Brain microvascular endothelial cell (primary cell): ENCODE measurements around the gene DACH1.
A peak's percentile ranks its signal among the peaks of the same experiment; 100 is the strongest.

ENCODE experiments used
- DNase-seq: peaks from one replicate; pipeline ENCODE4 v3.0.0-alpha.2; 2020
- H3K27ac ChIP-seq: fragments of 250-450 bp; sonication (Bioruptor Pico); 2 replicates; pipeline ENCODE4 v1.5.1; 2020; ENCODE audit warnings: mild to moderate bottlenecking, moderate library complexity
- H3K27me3 ChIP-seq: fragments of 250-450 bp; sonication (Bioruptor Pico); replicated peaks from 2 replicates; pipeline ENCODE4 v1.5.1; 2020; ENCODE audit warnings: mild to moderate bottlenecking
- H3K36me3 ChIP-seq: fragments of 250-450 bp; sonication (Bioruptor Pico); replicated peaks from 2 replicates; pipeline ENCODE4 v1.5.1; 2020; ENCODE audit warnings: mild to moderate bottlenecking
- H3K4me3 ChIP-seq: 2 replicates; pipeline ENCODE4 v1.5.1; 2011; ENCODE audit warnings: low read depth, mild to moderate bottlenecking, control low read depth, low read length, moderate library complexity
- CTCF ChIP-seq: IDR thresholded peaks from 2 replicates; pipeline ENCODE4 v1.5.1; 2011; ENCODE audit warnings: low read depth, mild to moderate bottlenecking, moderate library complexity, low read length, control low read depth, inconsistent platforms; ENCODE audit errors: missing control alignments
- in situ Hi-C: cut with HindIII; loops from 2 replicates; pipeline ENCODE4 v1.10.0; 2017; ENCODE audit warnings: low sequenced_read_pairs, low pct_ligation_motif_present

The DACH1 gene

GRCh38 chr13:71865874-71866334, 1.1 kb downstream of the DACH1 start:
- peak overlapping the region; percentile 61 for H3K4me3 ChIP-seq
- DNase-seq: no peak

GRCh38 chr13:71864986-71865873, 1.8 kb downstream of the DACH1 start:
- Histone ChIP-seq H3K27ac (no peak overlapping the region), H3K4me3 (peak overlapping the region; percentile 61), H3K36me3 (no peaks in the 10 kb centered on the region), H3K27me3 (peaks cover 22% of the 10 kb centered on the region)
- TF ChIP-seq CTCF: no peak
- in situ Hi-C loops: no loop called here
- peak; percentile 1 for DNase-seq

More at GRCh38 chr13:71865874-71866334, 1.1 kb downstream of the DACH1 start:
- no peak for TF ChIP-seq CTCF
- Histone ChIP-seq H3K27me3 (peaks cover 22% of the 10 kb centered on the region), H3K36me3 (no peaks in the 10 kb centered on the region), H3K27ac (no peak overlapping the region)
- in situ Hi-C loops: no loop called here

- TF ChIP-seq CTCF: no peak
- H3K36me3 ChIP-seq: no peaks in the 10 kb centered on the region
- H3K4me3 ChIP-seq: peak overlapping the region; percentile 61
- H3K27me3 ChIP-seq: peaks cover 18% of the 10 kb centered on the region
- in situ Hi-C loops: no loop called here
- peak; percentile 0 for DNase-seq
- no peak overlapping the region for H3K27ac ChIP-seq
Observed at GRCh38 chr13:71864094-71864985, 2.7 kb downstream of the DACH1 start.

- in situ Hi-C loops: no loop called here
Observed at GRCh38 chr13:71863254-71863865, 3.6 kb downstream of the DACH1 start.

More at GRCh38 chr13:71863254-71863865, 3.6 kb downstream of the DACH1 start:
- no peak for DNase-seq
- no peak for TF ChIP-seq CTCF
- Histone ChIP-seq H3K4me3 (no peak overlapping the region), H3K27me3 (peaks cover 15% of the 10 kb centered on the region), H3K36me3 (no peaks in the 10 kb centered on the region), H3K27ac (no peak overlapping the region)
